Measurements from ENCODE around the gene KLF17. TPM values are rescaled to one million over a fixed set of nuclear protein-coding genes. Genes with fewer than 3 reads are reported as not detected.

The KLF17 gene
- total and polyA plus RNA-seq, 11 donors, result not detected

DNA sequence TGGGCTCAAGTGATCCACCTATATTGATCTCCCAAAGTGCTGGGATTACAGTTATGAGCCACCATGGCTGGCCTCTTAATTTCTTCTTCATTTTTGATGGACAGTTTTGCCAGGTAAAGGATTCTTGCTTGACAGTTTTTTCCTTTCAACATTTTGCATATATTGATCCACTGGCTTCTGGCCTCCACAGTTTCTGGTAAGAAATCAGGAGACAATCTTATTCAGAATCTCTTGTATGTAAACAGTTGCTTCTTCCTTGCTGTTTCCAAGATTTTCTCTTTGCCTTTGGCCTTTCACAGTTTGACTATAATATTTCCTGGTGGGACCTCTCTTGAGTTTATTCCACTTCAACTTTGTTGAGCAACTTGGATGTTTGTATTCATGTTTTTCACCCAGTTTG, 42.9 kb downstream of the KLF17 start:
- no peak overlapping the region for H3K27ac ChIP-seq
- peaks cover 0 to 15% (median 0%) of the 10 kb centered on the region in 12 donors for H3K9me3 ChIP-seq
- intact Hi-C loops (cut with DNase I), result no loop called here
- no peaks in the 10 kb centered on the region for H3K36me3 ChIP-seq
- no peaks in the 10 kb centered on the region for H3K4me1 ChIP-seq
- no peak for TF ChIP-seq POLR2A (IDR thresholded peaks at IDR 0.05)
- no peaks in the 10 kb centered on the region for H3K27me3 ChIP-seq
- ATAC-seq (no peak), DNase-seq (no peak)
- no peak overlapping the region for H3K4me3 ChIP-seq

DNA sequence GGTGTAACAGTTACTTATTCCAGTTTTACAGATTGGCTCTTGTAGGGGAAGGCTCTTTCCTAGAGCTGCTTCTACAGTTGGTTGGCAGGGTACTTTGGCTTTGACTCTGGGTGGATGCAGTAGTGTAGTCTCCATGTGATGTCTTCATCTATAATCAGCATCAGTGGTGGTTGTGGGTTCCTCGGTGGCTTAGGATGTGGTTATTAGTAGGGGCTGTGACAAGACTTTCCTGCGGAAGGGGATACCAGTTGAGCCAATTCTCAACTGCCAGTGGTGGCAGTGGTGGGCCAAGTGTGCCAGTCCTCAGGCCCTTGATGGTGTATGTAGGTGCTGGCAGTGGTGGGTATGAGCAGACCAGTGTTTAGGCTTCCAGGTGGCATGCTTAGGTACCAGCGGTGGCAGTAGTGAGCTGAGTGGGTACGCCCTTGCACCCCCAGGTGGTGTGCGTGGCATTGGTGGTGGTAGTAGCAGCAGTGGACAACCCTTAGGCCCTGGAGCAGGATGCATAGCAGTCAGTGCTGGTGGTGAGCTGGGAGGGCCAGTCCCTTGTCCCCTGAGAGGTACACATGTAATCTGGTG, 50.0 kb downstream of the KLF17 start:
- Histone ChIP-seq H3K27me3 (peaks cover 0 to 17% (median 0%) of the 10 kb centered on the region in 9 donors), H3K36me3 (no peaks in the 10 kb centered on the region), H3K4me3 (no peak overlapping the region), H3K9me3 (peaks cover 0 to 15% (median 0%) of the 10 kb centered on the region in 12 donors), H3K27ac (no peak overlapping the region), H3K4me1 (no peaks in the 10 kb centered on the region)
- 86 to 93% (median 91%) methylated on average over 5 of the region's 5 CpGs for WGBS, 4 donors
- ATAC-seq (no peak), DNase-seq (no peak)
- TF ChIP-seq, protein P1, sequence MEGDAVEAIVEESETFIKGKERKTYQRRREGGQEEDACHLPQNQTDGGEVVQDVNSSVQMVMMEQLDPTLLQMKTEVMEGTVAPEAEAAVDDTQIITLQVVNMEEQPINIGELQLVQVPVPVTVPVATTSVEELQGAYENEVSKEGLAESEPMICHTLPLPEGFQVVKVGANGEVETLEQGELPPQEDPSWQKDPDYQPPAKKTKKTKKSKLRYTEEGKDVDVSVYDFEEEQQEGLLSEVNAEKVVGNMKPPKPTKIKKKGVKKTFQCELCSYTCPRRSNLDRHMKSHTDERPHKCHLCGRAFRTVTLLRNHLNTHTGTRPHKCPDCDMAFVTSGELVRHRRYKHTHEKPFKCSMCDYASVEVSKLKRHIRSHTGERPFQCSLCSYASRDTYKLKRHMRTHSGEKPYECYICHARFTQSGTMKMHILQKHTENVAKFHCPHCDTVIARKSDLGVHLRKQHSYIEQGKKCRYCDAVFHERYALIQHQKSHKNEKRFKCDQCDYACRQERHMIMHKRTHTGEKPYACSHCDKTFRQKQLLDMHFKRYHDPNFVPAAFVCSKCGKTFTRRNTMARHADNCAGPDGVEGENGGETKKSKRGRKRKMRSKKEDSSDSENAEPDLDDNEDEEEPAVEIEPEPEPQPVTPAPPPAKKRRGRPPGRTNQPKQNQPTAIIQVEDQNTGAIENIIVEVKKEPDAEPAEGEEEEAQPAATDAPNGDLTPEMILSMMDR (IDR thresholded peaks at IDR 0.05), result no peak
- intact Hi-C loops (cut with DNase I), result no loop called here

DNA sequence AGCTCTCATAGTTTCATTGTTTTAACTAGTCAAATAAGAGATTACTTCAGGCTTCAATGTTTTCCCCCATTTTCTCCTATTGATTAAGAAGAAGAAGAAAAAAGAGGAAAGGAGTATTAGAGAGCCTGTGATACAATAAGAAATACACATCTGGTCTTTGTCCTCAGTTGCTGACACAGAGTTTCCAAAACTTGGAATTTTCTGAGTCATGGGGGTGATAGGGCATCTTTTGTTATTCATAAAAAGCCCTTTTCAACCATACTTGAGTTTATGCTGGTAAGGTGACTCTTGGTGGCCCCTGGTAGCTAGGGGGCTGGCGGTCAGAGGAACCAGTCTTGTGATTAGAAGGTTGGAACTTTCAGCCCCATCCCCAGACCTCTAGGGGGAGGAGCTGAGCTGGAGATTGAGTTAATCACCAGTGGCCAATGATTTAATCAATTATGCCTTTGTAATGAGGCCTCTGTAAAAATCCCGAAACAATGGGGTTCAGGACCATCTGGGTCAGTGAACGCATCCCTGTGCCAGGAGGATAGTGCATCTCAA, 51.7 kb downstream of the KLF17 start:
- H3K36me3 ChIP-seq, result no peaks in the 10 kb centered on the region
- H3K27ac ChIP-seq, result no peak overlapping the region
- WGBS, 4 donors, result 77 to 87% (median 85%) methylated on average over 3 of the region's 3 CpGs
- H3K4me1 ChIP-seq, result no peaks in the 10 kb centered on the region
- no peak for ATAC-seq
- no peak for DNase-seq
- peaks cover 0 to 15% (median 1%) of the 10 kb centered on the region in 12 donors for H3K9me3 ChIP-seq
- peaks cover 0 to 17% (median 0%) of the 10 kb centered on the region in 9 donors for H3K27me3 ChIP-seq
- no peak overlapping the region for H3K4me3 ChIP-seq
- TF ChIP-seq POLR2A (IDR thresholded peaks at IDR 0.05), result no peak
- TF ChIP-seq, protein P1 (IDR thresholded peaks at IDR 0.05), result no peak
- intact Hi-C loops (cut with DNase I), result no loop called here

DNA sequence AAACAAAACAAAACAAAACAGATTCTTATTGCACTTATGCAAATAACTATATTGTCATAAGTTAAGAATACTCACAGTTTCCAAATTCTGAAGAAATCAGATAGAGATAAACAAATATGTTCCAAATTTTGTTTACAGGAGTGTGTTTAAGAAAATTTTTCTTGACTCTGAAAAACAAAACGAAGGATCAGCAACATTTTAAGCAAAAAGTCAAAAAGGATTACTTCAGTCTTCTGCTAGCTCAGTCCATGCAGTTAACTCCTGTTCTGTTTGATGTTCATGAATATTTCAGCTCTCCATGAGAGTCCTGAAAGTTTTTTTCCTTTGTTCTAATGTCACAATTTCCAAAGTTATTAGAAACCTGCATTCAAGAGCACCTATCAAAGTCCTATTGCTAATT, 56.0 kb downstream of the KLF17 start:
- Histone ChIP-seq H3K9me3 (peaks cover 0 to 11% (median 0%) of the 10 kb centered on the region in 12 donors), H3K27ac (no peak overlapping the region), H3K4me3 (no peak overlapping the region), H3K4me1 (no peaks in the 10 kb centered on the region), H3K36me3 (no peaks in the 10 kb centered on the region), H3K27me3 (peaks cover 0 to 16% (median 0%) of the 10 kb centered on the region in 9 donors)
- no peak for DNase-seq
- no peak for TF ChIP-seq POLR2A (IDR thresholded peaks at IDR 0.05)
- TF ChIP-seq, protein P1 (IDR thresholded peaks at IDR 0.05), result no peak
- intact Hi-C loops (cut with DNase I), result no loop called here
- WGBS, 4 donors, result 74 to 88% (median 76%) methylated on average over 1 of the region's 1 CpG
- ATAC-seq, result no peak

Other genes starting within 250 kb of the KLF17 start
- 1 to 10 TPM in 1 of 9 donors, under 1 TPM in 2, not detected in 6; 0.14 to 1.3 (median 0.37) TPM for gene ARTN, start 185.0 kb upstream of the KLF17 start, total RNA-seq
- gene ARTN, start 185.0 kb upstream of the KLF17 start, polyA plus RNA-seq, result under 1 TPM; 0.07 to 0.23 TPM
- 10 to 100 TPM; 51.4 to 71.0 (median 56.7) TPM for gene IPO13, start 171.9 kb upstream of the KLF17 start, total RNA-seq
- gene IPO13, start 171.9 kb upstream of the KLF17 start, polyA plus RNA-seq, result 10 to 100 TPM; 29.9 to 46.9 TPM
- 10 to 100 TPM; 13.2 to 36.7 (median 14.7) TPM for gene DPH2, start 148.8 kb upstream of the KLF17 start, total RNA-seq
- 10 to 100 TPM in 1 of 2 donors, 1 to 10 TPM in 1; 8.0 to 65.6 TPM for gene DPH2, start 148.8 kb upstream of the KLF17 start, polyA plus RNA-seq
- gene ATP6V0B, start 143.9 kb upstream of the KLF17 start, total RNA-seq, result 100 to 1,000 TPM in 3 of 9 donors, 10 to 100 TPM in 6; 71.4 to 140 (median 93.2) TPM
- 100 to 1,000 TPM in 1 of 2 donors, 10 to 100 TPM in 1; 84.7 to 235 TPM for gene ATP6V0B, start 143.9 kb upstream of the KLF17 start, polyA plus RNA-seq
- gene B4GALT2, start 139.6 kb upstream of the KLF17 start, total RNA-seq, result 10 to 100 TPM; 26.8 to 65.0 (median 40.2) TPM
- 10 to 100 TPM; 29.2 to 65.7 TPM for gene B4GALT2, start 139.6 kb upstream of the KLF17 start, polyA plus RNA-seq
- 1 to 10 TPM in 7 of 9 donors, under 1 TPM in 2; 0.67 to 3.4 (median 1.3) TPM for gene CCDC24, start 127.2 kb upstream of the KLF17 start, total RNA-seq
- 1 to 10 TPM in 1 of 2 donors, under 1 TPM in 1; 0.90 to 1.2 TPM for gene CCDC24, start 127.2 kb upstream of the KLF17 start, polyA plus RNA-seq
- gene SLC6A9, start 87.4 kb upstream of the KLF17 start, total RNA-seq, result 1 to 10 TPM in 6 of 9 donors, under 1 TPM in 3; 0.83 to 2.4 (median 1.1) TPM
- gene SLC6A9, start 87.4 kb upstream of the KLF17 start, polyA plus RNA-seq, result 1 to 10 TPM in 1 of 2 donors, under 1 TPM in 1; 0.61 to 2.0 TPM
- not detected for gene KLF18, start 22.8 kb downstream of the KLF17 start, total RNA-seq
- not detected for gene KLF18, start 22.8 kb downstream of the KLF17 start, polyA plus RNA-seq
- gene DMAP1, start 94.7 kb downstream of the KLF17 start, total RNA-seq, result 10 to 100 TPM; 23.5 to 35.5 (median 27.7) TPM
- 10 to 100 TPM; 30.5 to 31.9 TPM for gene DMAP1, start 94.7 kb downstream of the KLF17 start, polyA plus RNA-seq
- 10 to 100 TPM; 42.0 to 57.0 (median 48.0) TPM for gene ERI3, start 236.4 kb downstream of the KLF17 start, total RNA-seq
- 10 to 100 TPM; 29.8 to 68.9 TPM for gene ERI3, start 236.4 kb downstream of the KLF17 start, polyA plus RNA-seq

Data from heart left ventricle (tissue), 16 donors.